Stimulated activated CD4-positive, alpha-beta T cell treated with anti-CD3 and anti-CD28 coated beads, Interleukin-15, amount 100 ng/mL, for 48 hours (primary cell): Measurements from ENCODE around the gene PRDM11.
A peak's percentile ranks its signal among the peaks of the same experiment; 100 is the strongest.
"Not testable (repeated sequence)": the region's sequence is repeated elsewhere in the genome, so short reads cannot be mapped to it uniquely, and the experiment has no call there.

ENCODE experiments used
- DNase-seq, 2 donors: peaks; one replicate each; pipeline ENCODE4 v3.0.0-alpha.2; 2020; ENCODE audit warnings: low read depth in 2 of 2

Gene PRDM11

DNA sequence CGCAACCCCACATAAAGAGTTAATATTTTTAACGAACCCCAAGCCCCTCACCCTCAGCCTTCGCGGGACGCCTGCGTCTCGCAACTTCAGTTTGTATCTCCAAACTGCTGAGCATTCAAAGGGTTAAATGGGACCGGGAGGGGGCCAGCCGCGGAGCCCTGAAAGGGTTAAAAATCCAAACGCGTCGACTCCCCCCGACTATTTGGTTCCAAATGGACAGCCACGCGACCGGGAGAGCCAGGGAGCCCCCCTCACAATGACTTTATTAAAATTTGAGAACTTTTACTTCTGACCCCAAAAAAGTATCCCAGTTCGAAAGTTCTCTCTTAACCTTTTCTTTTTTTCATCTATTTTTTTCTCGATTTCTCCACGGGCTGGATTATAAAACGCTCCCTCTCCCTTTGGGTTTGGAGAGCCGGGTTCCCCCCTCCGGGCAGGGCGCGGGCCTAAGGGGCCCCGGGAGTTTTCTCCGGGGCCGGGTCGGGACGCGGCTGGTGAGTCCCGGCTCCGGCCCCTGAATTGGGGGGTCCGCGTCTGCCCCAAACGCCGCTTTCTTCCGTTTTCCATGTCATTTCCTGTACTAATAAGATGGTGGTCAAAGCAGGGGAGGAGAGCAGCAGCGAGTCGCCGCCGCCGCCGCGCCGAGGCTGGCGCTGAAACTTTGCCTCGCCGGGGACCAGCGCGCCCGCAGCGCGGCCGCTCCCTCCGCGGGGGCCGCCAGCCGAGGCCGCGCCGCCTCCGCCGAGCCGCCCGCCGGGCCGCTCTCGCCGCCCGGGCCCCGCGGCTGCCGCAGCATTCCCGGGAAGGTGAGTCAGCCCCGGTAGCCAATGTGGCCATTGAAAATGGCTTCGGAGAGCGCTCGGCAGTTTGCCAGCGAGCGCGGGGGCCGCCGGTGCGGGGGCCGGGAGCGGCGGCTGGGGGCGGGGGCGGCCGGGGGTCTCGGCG, at the start of gene PRDM11:
TSS of gene PRDM11 (plus strand) at position 568 of the 945 bp plus-strand sequence. CDS start 35,128 bp downstream, outside the sequence.
- DNase-seq: peak; percentile 20 to 34

DNA sequence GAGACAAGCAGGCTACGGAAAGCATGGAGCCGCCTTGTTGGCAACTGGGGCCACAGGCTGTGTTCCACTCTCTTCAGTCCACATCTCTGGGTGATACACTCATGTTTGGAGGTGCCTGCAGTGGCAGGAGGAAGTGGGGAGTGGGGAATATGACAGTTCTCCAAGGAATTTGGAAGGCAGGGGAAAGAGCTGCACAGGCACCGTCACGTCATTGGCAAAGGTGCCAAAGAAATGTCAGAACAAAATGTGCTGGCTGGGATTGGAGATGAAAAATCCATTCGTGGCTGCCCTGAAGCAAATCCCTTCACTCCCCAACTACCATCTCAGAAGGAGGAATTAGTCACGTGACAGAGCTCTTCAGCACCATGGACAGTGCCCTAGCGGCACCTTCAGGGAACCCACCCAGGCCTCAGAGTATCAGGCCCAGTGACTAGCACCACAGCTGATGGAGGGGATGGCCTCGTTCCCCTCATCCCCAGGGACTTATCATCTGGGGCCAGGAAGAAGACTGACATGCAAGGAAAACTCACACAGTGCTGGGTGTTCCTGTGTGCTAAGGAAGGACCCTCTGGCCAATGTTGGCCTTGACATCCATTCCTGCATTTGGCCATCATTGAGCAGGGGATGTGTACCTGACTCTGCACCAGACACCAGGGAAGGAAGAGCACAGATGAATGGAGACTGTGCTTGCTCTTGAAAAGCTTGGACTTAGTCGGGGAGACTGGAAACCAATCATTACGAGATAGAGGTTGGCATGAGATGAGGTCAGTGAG, 48.5 kb upstream of the PRDM11 start:
- DNase-seq: no peak

DNA sequence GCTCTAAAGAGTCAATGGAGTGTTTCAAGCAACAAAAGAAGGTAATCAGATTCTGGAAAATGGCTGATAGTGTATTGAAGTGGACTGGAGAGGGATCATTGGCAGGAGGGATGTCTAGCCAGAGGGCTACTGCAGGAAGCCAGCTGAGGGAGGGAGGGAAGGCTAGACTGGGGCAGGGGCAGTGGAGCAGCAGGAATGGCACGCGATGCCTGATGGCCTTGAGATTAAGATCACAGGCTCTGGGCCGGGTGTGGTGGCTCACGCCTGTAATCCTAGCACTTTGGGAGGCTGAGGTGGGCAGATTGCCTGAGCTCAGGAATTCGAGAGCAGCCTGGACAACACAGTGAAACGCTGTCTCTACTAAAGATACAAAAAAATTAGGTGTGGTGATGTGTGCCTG, 47.5 kb upstream of the PRDM11 start:
- no peak for DNase-seq

DNA sequence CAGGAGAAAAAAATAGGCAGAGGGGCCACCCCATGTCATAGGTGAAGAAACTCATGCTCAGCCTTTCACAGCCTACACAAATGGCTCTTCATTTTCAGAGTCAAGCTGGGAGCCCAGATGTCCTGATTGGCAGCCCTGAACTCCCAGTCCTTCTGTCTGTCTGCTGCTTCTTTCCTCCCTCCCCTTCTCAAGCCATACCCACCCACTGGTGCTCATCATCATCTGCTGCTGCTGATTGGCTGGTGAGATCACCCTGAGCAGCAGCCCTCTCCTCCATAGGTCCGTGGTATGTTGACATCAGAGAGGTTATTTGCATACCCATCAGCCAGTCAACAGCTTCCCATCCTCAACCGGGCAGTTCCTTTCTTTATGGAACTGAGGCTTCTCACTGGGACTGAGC, 46.1 kb upstream of the PRDM11 start:
- no peak for DNase-seq

DNA sequence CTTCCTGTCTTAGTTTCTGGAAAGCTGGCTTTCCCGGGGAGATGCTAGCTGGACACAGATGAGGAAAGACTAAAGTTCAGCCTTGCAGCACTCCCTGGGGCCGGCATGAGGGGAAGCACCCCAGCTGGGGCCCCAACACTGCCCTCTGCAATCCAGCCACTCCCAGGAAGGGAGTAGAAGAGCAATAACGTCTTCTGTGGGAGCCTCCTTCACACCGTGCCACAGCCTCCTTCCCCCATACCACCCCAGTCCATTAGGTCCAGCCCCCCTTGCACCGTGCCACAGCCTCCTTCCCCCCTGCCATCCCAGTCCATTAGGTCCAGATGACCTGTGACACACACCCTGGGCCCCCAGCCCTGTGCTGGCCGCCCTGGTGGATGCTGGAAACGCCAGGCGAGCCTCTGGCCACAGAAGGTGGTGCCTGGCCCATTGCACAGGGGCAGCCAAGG, 44.1 kb upstream of the PRDM11 start:
- DNase-seq: no peak

DNA sequence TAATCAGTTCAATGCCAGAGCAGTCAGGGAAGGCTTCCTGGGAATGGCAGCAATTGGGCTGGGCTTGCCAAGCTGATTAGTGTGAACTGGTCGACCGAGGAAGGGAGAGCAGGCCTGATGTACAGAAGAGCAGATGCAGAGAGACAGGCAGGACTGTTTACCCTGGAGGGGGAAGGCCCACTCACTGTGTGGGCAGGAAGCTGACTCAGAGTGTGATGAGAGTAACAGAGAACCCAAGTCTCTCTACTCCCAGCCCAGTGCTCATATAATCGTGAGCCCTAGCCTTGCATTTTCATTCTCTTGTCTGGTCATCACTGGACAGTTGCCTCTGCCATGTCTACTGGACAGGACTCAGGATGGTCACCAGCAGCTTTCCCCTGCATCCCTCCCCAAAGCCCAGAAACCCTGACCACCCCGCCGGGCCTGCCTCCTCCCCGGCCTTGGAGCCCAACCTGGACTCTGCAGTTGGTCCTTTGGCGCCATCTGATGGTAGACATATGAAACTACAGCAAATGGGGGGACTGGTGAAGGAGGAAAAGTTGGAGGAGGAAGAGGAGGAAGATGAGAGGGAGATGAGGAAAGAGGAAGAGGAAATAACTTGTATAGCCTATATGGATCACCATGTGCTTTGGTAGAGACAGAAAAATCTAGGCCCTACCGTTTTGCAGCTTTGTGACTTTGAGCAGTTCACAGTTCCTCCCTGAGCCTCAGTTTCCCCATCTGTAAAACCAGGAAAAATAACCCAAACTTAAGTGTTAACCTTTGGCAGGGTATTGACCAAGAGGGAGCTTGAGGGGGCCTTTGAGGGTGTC, 43.4 kb upstream of the PRDM11 start:
- DNase-seq: peak; percentile 40 to 69

DNA sequence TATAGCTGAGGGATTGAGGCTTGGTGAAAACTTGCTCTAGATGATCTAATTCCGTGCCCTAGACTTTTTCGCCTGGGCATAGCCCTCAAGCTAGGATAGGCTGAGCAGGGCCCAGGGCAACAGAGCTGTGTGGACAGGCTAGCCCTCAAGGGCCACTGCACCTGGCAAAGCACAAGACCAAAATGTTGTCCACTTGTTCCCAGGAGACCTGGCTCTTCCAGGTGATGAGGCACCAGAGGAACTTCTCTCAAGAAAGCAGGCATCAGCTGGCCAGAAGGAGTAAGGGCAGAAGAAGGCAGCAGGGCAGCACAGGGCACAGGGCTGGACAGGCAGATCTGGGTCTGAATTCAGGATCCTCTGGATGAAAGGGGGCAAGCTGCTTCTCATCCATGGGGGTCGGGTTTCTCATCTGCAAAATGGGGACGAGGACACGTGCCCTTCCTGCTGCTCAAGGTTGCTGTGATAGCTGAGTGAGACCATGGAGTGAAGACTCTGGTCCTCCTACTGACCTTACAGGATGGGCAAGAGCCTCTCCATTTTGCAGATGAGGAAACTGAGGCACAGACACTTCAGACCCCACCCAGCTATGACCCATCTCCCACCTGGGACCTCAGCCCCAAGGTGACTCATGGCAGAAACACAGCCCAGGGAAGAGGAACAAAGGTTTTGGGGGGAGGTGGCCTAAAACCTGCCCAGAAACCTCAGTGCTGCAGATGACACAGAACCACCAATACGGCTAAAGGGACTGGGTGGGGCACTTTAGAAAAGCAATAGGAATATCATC, 42.2 kb upstream of the PRDM11 start:
- DNase-seq: no peak

DNA sequence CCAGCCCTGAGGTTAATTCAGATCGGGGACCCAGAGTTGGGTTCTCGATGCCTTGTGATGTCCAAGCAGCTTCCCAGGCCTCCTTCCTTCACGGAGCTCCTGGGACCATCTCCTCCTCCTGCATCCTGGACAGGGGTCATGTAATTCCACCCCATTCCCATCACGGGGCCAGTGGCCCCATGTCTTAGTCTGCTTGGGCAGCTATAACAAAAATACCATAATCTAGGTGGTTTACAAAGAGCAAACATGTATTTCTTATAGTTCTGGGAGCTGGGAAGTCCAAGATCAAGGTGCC, 41.7 kb upstream of the PRDM11 start:
- DNase-seq: no peak

DNA sequence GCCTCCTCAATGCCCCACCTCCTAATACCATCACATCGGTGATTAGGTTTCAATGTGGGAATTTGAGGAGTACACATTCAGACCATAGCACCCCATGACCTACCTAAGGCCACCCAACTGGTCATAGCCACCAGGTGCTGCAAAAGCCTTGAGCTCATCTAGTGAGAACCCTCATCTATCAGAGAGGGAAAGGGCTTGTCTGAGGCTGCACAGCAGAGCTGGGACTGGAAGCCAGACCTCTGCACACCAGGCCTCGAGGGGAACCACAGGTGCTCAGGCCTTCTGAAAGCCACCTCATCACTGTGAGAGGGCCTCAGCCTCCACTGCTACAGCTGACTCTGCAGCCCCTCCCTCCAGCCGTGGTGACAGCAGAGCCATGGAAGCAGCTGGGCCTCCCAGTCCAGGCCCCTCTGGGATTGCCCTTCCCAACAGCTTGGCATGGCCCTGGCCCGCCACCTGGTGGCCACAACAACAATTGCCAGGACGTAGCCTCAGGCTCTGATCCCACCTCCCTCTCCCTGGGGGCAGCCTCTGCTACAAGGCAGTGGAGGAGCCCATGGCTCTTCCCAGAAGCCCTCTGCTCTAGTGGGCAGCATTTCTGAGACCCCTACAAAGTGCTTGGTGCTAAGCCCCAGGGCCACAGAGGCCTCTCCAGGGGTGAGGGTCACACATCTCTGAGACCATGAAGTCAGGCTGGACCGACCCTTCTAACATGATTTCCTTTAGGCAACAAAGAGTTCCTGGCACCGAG, 41.0 kb upstream of the PRDM11 start:
- peak; percentile 32 to 42 for DNase-seq

DNA sequence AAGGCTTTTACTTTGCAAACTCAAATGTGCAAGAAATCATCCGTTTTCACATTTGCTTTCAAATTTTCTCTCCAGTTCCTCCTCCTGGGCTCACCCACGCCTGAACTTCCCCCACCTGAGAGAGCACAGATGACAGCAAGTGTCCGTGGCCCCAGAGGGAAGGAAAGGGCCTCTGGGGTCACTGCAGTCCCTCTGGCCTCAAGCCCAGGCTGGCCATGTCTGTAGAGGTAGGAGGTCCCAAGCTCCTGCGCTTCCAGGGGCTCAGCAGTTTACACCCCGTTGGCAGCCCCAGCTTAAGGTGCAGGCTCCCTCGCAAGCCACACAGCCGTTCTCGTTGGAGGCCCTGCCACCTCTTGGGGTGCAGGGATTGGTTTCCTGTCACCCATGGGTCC, 40.5 kb upstream of the PRDM11 start:
- no peak for DNase-seq

DNA sequence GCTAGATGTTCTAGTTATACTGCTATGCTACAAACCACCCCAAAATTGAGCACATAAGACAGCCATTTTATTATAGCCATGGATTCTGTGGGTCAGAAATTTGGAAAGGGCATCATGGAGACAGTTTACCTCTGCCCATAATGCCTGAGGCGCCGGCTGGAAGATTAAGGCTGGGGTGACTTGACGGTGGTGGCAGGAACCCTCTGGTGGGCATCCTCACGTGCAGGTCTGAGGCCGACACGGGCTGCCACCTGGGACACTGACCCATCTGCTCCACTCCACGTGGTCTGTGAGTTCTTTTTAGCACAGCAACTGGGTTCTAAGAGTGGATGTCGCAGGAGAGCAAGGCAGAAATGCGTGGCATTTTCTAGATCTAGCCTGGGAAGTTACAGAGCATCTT, 40.0 kb upstream of the PRDM11 start:
- no peak for DNase-seq

DNA sequence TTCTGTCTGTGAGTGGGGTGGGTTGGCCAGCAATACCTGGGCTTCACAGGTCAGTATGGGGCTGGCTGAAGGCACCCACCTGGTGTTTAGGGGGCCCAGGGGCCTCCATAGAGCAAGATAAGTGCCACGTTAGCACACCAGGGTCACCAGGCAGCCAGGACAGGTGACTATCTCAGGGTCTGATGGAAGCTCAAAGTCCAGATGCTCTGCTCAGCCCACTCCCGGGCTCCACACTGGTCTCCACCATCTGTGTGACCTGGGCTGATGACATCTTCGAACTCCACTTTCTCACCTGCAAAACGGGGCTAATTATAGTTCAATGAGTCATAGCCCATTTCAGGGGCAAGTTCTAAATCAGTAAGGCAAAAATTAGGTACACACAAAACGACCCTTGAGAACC, 39.4 kb upstream of the PRDM11 start:
- DNase-seq: no peak

DNA sequence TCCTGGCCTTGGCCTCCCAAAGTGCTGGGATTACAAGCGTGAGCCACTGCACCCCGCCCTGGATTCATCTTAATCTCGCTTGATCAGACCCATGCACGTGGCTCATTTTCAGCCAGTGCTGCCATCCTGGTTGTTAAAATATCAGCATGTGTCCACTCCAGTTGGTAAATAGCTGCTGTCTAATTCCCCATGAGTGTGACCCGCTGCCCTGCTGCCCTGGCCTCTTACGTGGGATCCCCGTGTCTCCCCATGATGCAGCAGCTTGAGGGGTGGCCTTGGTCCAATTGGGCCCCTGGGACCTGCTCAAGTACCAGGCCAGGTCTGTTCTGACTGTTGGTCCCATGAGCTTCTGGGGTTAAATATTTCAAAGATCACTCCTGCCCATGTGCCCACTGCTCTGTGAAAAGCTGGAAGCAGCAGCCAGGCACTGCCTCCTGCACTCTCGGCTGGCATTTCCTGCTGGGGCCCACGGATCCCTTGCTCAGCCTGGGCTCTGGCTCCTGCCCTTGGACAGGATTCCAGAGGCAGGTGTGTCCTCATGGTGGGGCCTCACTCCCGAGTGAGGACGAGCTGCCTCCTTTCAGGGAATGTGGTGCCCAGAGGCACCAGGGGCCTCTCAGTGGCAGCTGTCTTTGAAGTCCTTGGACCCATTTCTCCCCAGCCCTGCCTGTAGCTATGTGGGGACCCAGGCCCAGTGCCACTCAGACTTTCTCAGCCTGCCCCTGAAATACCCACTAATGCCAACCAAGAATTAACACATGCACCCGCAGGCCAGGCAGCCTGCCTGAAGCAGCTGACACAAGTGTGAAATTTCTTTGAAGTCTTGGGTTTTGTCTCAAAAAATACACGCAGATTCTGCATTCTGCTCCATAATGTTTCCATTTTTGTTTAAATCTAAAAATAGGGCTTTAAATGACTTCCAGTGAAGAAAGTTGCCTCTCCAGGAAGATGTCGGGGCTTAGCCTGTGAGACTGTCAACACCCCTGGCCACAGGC, 38.1 kb upstream of the PRDM11 start:
- no peak for DNase-seq

DNA sequence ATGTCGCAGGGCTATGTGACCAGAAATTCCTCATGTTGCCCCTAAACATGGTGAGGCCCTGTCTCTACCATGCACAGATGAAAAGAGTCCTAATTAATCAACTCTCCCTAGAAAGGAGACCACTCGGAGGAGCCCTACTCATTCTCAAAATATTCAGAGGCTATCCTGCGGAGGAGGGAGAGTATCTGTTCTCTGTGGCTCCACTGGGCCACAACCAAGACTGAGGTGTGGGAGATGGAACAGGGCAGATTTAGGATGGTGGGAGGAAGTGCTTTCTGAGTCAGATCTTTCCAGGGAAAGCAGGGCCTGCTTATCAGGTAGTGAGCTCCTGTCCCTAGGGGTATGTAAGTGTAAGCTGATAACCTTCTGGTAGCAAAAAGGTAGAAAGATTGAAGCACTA, 37.0 kb upstream of the PRDM11 start:
- no peak for DNase-seq

DNA sequence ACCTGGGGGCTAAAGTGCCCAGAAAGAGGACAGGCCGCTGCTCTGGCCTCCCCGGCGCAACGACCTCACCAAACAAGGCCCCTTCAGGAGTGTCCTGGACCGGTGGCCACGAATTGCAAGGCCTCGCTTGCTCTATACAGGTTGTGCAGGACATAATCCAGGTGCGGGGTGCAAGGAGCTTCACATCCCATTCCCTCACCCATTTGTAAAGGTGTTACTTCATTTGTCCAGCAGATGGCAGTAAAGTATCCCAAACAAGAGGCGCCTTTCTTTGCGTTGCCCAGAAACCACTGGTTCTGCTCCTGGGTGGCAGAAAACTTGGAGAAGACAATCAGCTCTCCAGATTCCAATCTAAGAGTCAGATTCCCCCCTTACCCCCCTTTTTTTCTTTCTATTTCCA, 35.9 kb upstream of the PRDM11 start:
- DNase-seq: no peak

DNA sequence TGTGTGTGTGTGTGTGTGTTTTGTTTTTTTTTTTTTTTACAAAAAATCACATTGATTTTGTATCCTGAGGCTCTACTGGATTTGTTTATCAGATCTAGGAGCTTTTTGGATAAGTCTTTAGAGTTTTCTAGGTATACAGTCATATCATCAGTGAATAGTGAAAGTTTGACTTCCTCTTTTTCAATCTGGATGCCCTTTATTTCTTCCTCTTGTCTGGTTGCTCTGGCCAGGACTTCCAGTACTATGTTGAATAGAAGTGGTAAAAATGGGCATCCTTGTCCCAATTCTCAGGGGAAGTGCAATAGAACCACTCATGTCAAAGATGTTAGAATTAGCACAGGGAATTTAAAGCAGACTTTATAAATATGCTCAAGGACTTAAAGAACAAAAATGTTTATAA, 32.6 kb upstream of the PRDM11 start:
- no peak for DNase-seq

DNA sequence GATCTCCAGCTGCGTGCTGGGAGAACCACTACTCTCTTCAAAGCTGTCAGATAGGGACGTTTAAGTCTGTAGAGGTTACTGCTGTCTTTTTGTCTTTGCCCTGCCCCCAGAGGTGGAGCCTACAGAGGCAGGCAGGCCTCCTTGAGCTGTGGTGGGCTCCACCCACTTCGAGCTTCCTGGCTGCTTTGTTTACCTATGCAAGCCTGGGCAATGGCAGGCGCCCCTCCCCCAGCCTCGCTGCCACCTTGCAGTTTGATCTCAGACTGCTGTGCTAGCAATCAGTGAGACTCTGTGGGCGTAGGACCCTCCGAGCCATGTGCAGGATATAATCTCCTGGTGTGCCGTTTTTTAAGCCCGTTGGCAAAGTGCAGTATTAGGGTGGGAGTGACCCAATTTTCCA, 18.6 kb upstream of the PRDM11 start:
- not testable (repeated sequence) for DNase-seq

DNA sequence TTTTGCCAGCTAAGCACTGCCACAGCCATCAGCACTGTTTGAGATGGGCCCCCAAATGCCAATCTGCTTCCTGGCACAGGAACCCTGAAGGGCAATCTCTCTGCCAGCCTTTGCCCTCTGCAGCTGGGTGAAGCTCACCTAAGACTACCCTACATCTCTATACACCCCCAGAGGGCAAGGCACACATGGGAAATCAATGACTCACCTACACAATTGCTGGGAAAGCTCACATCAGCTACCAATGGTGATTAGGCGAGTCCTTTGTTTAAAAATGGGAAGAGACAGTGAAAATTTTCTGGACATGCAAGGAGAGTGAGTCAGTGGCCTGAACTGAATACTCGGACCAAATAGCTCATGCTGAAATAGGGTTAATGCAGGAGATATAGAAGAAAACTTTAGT, 12.6 kb upstream of the PRDM11 start:
- DNase-seq: no peak

DNA sequence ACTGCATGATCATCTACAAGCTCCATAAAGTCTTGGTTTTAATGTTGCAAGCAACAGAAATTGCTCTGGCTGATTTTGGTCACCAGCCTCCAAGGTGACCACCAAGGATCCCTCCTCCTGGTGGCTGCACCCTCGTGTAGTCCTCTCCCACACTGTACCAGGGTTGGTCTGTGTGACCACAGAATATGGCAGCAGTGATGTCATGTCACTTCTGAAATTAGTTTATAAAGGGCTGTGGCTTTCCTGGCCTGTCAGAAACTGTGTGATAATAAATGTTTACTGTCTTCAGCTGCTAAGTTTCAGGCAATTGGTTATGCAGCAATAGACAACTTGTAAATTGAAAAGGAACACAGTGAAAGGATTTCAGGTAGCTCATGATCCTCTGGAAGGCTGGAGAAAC, 5.3 kb upstream of the PRDM11 start:
- DNase-seq: no peak
